ENCODE measurements around the gene ADH4. TPM values are rescaled to one million over a fixed set of nuclear protein-coding genes. Genes with fewer than 3 reads are reported as not detected.

Gene ADH4
- total and polyA plus RNA-seq, 2 of the 4 experiments (the other 2 are of a cell fraction), result not detected

DNA sequence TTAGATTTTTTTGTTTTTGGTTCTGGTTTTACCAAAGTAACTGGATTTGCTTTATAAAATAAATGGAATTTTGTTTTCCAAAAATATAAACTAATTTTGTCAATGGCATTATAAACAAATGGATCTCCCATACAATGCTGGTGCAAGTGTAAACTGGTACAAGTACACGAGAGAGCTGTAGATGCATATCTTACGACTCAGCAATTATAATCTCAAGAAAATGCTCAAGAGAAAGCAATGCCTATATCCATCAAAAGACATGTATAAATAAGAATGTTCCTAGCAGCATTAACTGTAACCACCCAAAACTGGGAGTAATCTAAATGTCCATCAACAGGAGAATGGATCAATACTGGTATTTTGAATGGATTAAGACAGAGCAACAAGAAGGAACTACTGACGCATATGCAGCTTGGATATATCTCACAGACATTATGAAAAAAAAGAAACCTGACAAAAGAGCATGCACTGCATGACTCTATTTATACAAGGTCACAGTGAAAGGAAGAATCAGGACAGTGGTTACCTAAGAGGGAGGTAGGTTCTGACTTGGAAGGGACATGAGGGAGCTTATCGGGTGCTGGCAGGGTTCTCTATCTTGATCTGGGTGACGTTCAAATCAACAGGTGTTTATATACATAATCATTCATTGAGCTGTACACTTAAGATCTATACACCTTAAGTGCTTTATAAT lies 65.0 kb downstream of the ADH4 start:
- no peak overlapping the region for H2AFZ ChIP-seq (replicated peaks; ENCODE audit: low read length, poor library complexity)
- no peak overlapping the region for H3K27ac ChIP-seq (ENCODE audit: insufficient read depth, low read length)
- no peak overlapping the region for H2BK15ac ChIP-seq (ENCODE audit: low read depth, low read length)
- ATAC-seq (ENCODE audit: low read depth), result peak; percentile 54
- no peak overlapping the region for H2BK5ac ChIP-seq (ENCODE audit: low read depth, low read length, poor library complexity, severe bottlenecking)
- peaks cover 7% of the 10 kb centered on the region; the same call in 1 of the 2 replicates for H4K20me1 ChIP-seq (ENCODE audit: insufficient read depth, low read length)
- H2BK120ac ChIP-seq (ENCODE audit: low read depth, low read length), result no peak overlapping the region
- H3K56ac ChIP-seq (ENCODE audit: extremely low read depth, insufficient read depth, low read length), result no peak overlapping the region
- H3K36me3 ChIP-seq (ENCODE audit: control insufficient read depth, insufficient read depth, low read length), result peaks cover 54% of the 10 kb centered on the region
- H3K4me3 ChIP-seq (ENCODE audit: insufficient read depth, low read depth, low read length), result no peak overlapping the region
- intact Hi-C loops (cut with micrococcal nuclease) (no loop called here), dilution Hi-C loops (cut with HindIII; ENCODE audit: low sequenced_read_pairs, unreplicated experiment) (no loop called here), in situ Hi-C loops (cut with MboI; ENCODE audit: low sequenced_read_pairs) (no loop called here)
- ChIA-PET POLR2A (ENCODE audit: unreplicated experiment) (no interaction called here), CTCF (no interaction called here)
- H3K4me1 ChIP-seq (ENCODE audit: control insufficient read depth, insufficient read depth, low read length), result no peaks in the 10 kb centered on the region; the same call in 1 of the 2 replicates
- no CpG with 5 or more reads among the region's 5 CpGs for WGBS, 2 experiments (ENCODE audit: extremely low coverage in 2 of 2, insufficient read length in 1 of 2)
- H3K4ac ChIP-seq (ENCODE audit: low read depth, low read length), result no peak overlapping the region
- BruUV-seq (replicated peaks), result no TSS peak
- H3K14ac ChIP-seq (replicated peaks; ENCODE audit: low read depth, low read length), result no peak overlapping the region
- no peaks in the 10 kb centered on the region for H3K9me3 ChIP-seq (ENCODE audit: control insufficient read depth, insufficient read depth, low read length)
- TF ChIP-seq, protein P1, sequence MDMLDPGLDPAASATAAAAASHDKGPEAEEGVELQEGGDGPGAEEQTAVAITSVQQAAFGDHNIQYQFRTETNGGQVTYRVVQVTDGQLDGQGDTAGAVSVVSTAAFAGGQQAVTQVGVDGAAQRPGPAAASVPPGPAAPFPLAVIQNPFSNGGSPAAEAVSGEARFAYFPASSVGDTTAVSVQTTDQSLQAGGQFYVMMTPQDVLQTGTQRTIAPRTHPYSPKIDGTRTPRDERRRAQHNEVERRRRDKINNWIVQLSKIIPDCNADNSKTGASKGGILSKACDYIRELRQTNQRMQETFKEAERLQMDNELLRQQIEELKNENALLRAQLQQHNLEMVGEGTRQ (IDR thresholded peaks at IDR 0.05; ENCODE audit: low read depth, low read length), result no peak
- TF ChIP-seq CEBPB (IDR thresholded peaks at IDR 0.05; ENCODE audit: low read depth, low read length), result no peak
- no peak for TF ChIP-seq RFX5 (IDR thresholded peaks at IDR 0.05; ENCODE audit: low read depth, low read length)
- TF ChIP-seq MAFK (IDR thresholded peaks at IDR 0.05; ENCODE audit: low read depth, low read length), result peak; percentile 77
- no peak overlapping the region for H2AK5ac ChIP-seq (ENCODE audit: low read depth, low read length)
- H2AK9ac ChIP-seq (replicated peaks; ENCODE audit: low read depth, low read length, poor library complexity), result no peak overlapping the region
- no peak overlapping the region for H4K5ac ChIP-seq (ENCODE audit: low read depth, low read length)
- no peak overlapping the region for H3K9ac ChIP-seq (ENCODE audit: low read depth, low read length)
- peaks cover 21 to 45% of the 10 kb centered on the region in 2 experiments for H3K79me1 ChIP-seq (ENCODE audit: low read depth in 1 of 2, low read length in 2 of 2)
- no peak overlapping the region for H4K8ac ChIP-seq (ENCODE audit: low read depth in 2 of 2, low read length in 2 of 2)
- no peak overlapping the region for H2BK20ac ChIP-seq (ENCODE audit: low read depth, low read length)
- H3K9me1 ChIP-seq (ENCODE audit: insufficient read depth, low read length), result no peaks in the 10 kb centered on the region
- H3K18ac ChIP-seq (ENCODE audit: low read depth, low read length), result no peak overlapping the region
- no peak overlapping the region for H4K91ac ChIP-seq (ENCODE audit: insufficient read depth, low read depth, low read length)
- H3K23ac ChIP-seq (ENCODE audit: low read depth, low read length), result no peak overlapping the region
- no peak for DNase-seq
- H3K4me2 ChIP-seq (ENCODE audit: low read depth, low read length), result no peak overlapping the region
- H3K27me3 ChIP-seq (ENCODE audit: control insufficient read depth, insufficient read depth, low read length), result no peaks in the 10 kb centered on the region

Measured in IMR-90 (cell line).